Measurements from ENCODE around the gene FZD1.

DNA sequence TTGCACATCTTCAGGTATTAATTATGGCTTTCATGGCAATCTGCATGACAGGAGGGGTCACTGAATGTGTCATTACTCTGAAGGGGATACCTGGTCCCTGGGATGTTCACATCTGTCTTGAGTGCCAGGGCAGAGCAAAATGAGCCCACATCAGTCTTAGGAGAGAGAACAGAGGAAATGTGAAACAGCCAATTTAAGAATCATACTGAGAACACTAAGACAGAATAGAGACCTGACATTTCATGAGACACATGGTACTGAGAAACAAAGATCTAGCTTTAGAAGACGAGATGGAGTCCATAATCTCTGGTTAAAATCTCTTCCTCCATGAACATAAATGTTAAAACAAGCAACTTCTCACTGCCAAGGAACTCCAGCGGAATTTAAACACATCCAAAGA, 34.1 kb upstream of the FZD1 start:
- TF ChIP-seq ELF4 (IDR thresholded peaks at IDR 0.05) (no peak), NFRKB (IDR thresholded peaks at IDR 0.05) (no peak), ZNF384 (IDR thresholded peaks at IDR 0.05) (no peak), SP1 (IDR thresholded peaks at IDR 0.05) (no peak), FOXM1 (IDR thresholded peaks at IDR 0.05; ENCODE audit: borderline replicate concordance) (no peak), FOXK2 (IDR thresholded peaks at IDR 0.05) (no peak)

Data from HEK293T (cell line).